K562 (cell line): Measurements from ENCODE around the gene C7.

Source experiments
- CCAR2 ChIP-seq: fragments of 200-400 bp; formaldehyde crosslinking; IDR thresholded peaks from 2 replicates; pipeline ENCODE4 v1.6.1; 2017; ENCODE audit warnings: mild to moderate bottlenecking, low read depth, low read length
- FOSL1 ChIP-seq: fragments of 200-800 bp; sonication (Bioruptor generic); conservative IDR thresholded peaks from 2 replicates; pipeline ENCODE4 v1.6.1; 2016; ENCODE audit warnings: missing genetic modification characterization, missing compliant biosample characterization
- SP2 ChIP-seq: IDR thresholded peaks from 2 replicates; pipeline ENCODE4 v1.6.1; 2011; ENCODE audit warnings: mild to moderate bottlenecking, low read depth, low read length, moderate library complexity; ENCODE audit not compliant: poor library complexity, severe bottlenecking; ENCODE audit errors: extremely low read depth
- ZNF217 ChIP-seq: sonication (generic); formaldehyde crosslinking; IDR thresholded peaks from 2 replicates; pipeline ENCODE4 v1.8.0; 2022; ENCODE audit warnings: mild to moderate bottlenecking, missing genetic modification reagents
- TF ChIP-seq, protein P1 (sequence below), 3 experiments: IDR thresholded peaks in 2 of 3; conservative IDR thresholded peaks in 1 of 3; 2 replicates each; pipeline ENCODE4 v1.5.1; 2011 to 2012; ENCODE audit warnings: low read length in 3 of 3, mild to moderate bottlenecking in 3 of 3, control low read depth in 2 of 3, improper control_type of control experiment in 1 of 3, inconsistent platforms in 1 of 3, low read depth in 1 of 3, mixed read lengths in 1 of 3, moderate library complexity in 1 of 3; ENCODE audit not compliant: insufficient read depth in 2 of 3

DNA sequence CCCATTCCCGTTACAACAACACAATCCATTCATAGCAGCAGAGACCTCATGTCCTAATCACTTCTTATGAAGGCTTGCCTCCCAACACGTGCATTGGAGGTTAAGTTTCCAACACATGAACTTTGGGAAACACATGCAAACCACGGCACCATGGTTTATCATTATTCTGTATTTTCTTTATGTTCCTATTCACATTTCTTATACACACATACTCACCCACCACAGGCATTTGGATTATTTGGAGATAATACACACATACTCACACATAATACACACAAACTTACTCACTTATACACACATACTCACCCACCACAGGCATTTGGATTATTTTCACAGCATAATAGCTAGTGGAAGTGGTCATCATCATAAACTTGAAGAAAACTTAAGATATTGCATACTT, 75.6 kb downstream of the C7 start:
- TF ChIP-seq FOSL1: no peak
- TF ChIP-seq CCAR2: no peak
- TF ChIP-seq, protein P1, sequence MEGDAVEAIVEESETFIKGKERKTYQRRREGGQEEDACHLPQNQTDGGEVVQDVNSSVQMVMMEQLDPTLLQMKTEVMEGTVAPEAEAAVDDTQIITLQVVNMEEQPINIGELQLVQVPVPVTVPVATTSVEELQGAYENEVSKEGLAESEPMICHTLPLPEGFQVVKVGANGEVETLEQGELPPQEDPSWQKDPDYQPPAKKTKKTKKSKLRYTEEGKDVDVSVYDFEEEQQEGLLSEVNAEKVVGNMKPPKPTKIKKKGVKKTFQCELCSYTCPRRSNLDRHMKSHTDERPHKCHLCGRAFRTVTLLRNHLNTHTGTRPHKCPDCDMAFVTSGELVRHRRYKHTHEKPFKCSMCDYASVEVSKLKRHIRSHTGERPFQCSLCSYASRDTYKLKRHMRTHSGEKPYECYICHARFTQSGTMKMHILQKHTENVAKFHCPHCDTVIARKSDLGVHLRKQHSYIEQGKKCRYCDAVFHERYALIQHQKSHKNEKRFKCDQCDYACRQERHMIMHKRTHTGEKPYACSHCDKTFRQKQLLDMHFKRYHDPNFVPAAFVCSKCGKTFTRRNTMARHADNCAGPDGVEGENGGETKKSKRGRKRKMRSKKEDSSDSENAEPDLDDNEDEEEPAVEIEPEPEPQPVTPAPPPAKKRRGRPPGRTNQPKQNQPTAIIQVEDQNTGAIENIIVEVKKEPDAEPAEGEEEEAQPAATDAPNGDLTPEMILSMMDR (IDR thresholded peaks at IDR 0.05 in 2 of 3, conservative IDR thresholded peaks at IDR 0.05 in 1 of 3; ENCODE audit: insufficient read depth in 2 of 3, low read depth in 1 of 3, low read length in 3 of 3): no peak
- no peak for TF ChIP-seq SP2
- TF ChIP-seq ZNF217 (CRISPR knock-in tag): no peak
